HG02885 (cell line): ENCODE measurements around the gene PKHD1.
A peak's percentile ranks its signal among the peaks of the same experiment; 100 is the strongest.

Source experiments
- ATAC-seq: cut with Tn5 transposase; IDR thresholded peaks from one replicate; pipeline ENCODE4 v1.9.1; 2021; ENCODE audit warnings: mild to moderate bottlenecking; ENCODE audit not compliant: unreplicated experiment, poor library complexity

The PKHD1 gene

GRCh38 chr6:52087498-52087999 lies at the start of gene PKHD1:
TSS of gene PKHD1 (minus strand) at chr6:52087613. CDS start at chr6:52084933, 2,680 bp downstream.
- peak; percentile 66 for ATAC-seq

GRCh38 chr6:52136934-52137467 lies 49.6 kb upstream of the PKHD1 start:
- ATAC-seq = no peak

- ATAC-seq = no peak
Measured at GRCh38 chr6:52136055-52136454, 48.6 kb upstream of the PKHD1 start.

GRCh38 chr6:52135217-52135616 lies 47.8 kb upstream of the PKHD1 start:
- ATAC-seq = no peak

GRCh38 chr6:52134011-52134410 lies 46.6 kb upstream of the PKHD1 start:
- ATAC-seq = no peak

- no peak for ATAC-seq
Measured at GRCh38 chr6:52133324-52133723, 45.9 kb upstream of the PKHD1 start.

- ATAC-seq = no peak
Measured at GRCh38 chr6:52132292-52132691, 44.9 kb upstream of the PKHD1 start.

GRCh38 chr6:52130440-52130839 lies 43.0 kb upstream of the PKHD1 start:
- no peak for ATAC-seq

- no peak for ATAC-seq
Measured at GRCh38 chr6:52127957-52128356, 40.5 kb upstream of the PKHD1 start.

- no peak for ATAC-seq
Measured at GRCh38 chr6:52126231-52126630, 38.8 kb upstream of the PKHD1 start.

GRCh38 chr6:52125572-52125971 lies 38.2 kb upstream of the PKHD1 start:
- no peak for ATAC-seq

- no peak for ATAC-seq
Measured at GRCh38 chr6:52125139-52125538, 37.7 kb upstream of the PKHD1 start.

GRCh38 chr6:52124126-52125121 lies 37.0 kb upstream of the PKHD1 start:
- no peak for ATAC-seq

GRCh38 chr6:52123251-52123650 lies 35.8 kb upstream of the PKHD1 start:
- no peak for ATAC-seq

- ATAC-seq = no peak
Measured at GRCh38 chr6:52117352-52117751, 29.9 kb upstream of the PKHD1 start.

- no peak for ATAC-seq
Measured at GRCh38 chr6:52116605-52116948, 29.2 kb upstream of the PKHD1 start.

- ATAC-seq = no peak
Measured at GRCh38 chr6:52115891-52116604, 28.6 kb upstream of the PKHD1 start.

GRCh38 chr6:52115145-52115741 lies 27.8 kb upstream of the PKHD1 start:
- ATAC-seq = no peak

- ATAC-seq = no peak
Measured at GRCh38 chr6:52109171-52109571, 21.8 kb upstream of the PKHD1 start.

GRCh38 chr6:52108128-52108527 lies 20.7 kb upstream of the PKHD1 start:
- ATAC-seq = no peak

GRCh38 chr6:52106994-52107393 lies 19.6 kb upstream of the PKHD1 start:
- ATAC-seq = no peak
